Measurements from ENCODE around the gene ZDHHC22.

DNA sequence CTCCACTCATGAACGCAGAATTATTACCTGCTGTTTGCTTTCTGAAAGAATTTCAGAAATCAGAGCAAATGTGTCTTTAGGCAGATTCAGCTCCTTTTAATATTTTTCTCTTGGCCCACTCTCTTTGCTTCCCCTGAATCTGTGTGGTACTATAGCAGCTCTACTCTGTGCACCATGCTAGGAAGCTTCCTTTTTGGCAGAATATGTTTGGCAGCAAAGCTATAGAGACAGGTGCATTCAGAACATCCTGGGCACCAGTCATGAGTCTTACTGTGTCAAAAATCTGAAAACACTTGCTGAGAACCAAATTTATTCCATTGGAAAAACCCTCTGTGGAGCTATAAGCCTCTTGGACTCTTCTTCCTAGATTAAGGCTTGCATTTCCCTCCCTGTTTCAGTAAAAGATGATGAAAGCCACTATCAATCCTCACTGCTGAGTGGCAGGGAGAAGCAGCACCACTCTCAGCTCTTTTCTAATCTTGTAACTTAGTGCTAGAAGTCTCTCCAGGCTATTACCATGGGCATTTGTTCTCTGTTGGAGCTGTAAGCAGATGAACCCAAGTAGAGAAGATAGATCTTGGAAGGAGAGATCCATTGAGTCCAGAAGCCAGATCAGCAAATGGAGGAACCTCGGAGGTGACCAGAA lies 25.3 kb downstream of the ZDHHC22 start:
- TF ChIP-seq EP300 (IDR thresholded peaks at IDR 0.05) (no peak), POLR2AphosphoS5 (IDR thresholded peaks at IDR 0.05) (no peak)
- TF ChIP-seq, protein P1, sequence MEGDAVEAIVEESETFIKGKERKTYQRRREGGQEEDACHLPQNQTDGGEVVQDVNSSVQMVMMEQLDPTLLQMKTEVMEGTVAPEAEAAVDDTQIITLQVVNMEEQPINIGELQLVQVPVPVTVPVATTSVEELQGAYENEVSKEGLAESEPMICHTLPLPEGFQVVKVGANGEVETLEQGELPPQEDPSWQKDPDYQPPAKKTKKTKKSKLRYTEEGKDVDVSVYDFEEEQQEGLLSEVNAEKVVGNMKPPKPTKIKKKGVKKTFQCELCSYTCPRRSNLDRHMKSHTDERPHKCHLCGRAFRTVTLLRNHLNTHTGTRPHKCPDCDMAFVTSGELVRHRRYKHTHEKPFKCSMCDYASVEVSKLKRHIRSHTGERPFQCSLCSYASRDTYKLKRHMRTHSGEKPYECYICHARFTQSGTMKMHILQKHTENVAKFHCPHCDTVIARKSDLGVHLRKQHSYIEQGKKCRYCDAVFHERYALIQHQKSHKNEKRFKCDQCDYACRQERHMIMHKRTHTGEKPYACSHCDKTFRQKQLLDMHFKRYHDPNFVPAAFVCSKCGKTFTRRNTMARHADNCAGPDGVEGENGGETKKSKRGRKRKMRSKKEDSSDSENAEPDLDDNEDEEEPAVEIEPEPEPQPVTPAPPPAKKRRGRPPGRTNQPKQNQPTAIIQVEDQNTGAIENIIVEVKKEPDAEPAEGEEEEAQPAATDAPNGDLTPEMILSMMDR (IDR thresholded peaks at IDR 0.05), result no peak
